ENCODE results near the gene ZDHHC12.

- TF ChIP-seq POLR2A (IDR thresholded peaks at IDR 0.05): no peak
- TF ChIP-seq, protein P1, sequence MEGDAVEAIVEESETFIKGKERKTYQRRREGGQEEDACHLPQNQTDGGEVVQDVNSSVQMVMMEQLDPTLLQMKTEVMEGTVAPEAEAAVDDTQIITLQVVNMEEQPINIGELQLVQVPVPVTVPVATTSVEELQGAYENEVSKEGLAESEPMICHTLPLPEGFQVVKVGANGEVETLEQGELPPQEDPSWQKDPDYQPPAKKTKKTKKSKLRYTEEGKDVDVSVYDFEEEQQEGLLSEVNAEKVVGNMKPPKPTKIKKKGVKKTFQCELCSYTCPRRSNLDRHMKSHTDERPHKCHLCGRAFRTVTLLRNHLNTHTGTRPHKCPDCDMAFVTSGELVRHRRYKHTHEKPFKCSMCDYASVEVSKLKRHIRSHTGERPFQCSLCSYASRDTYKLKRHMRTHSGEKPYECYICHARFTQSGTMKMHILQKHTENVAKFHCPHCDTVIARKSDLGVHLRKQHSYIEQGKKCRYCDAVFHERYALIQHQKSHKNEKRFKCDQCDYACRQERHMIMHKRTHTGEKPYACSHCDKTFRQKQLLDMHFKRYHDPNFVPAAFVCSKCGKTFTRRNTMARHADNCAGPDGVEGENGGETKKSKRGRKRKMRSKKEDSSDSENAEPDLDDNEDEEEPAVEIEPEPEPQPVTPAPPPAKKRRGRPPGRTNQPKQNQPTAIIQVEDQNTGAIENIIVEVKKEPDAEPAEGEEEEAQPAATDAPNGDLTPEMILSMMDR (IDR thresholded peaks at IDR 0.05): no peak
Observed at GRCh38 chr9:128750926-128751595, 27.1 kb upstream of the ZDHHC12 start.

All from adrenal gland (tissue), 5 donors.